Activated CD8-positive, alpha-beta memory T cell treated with anti-CD3 and anti-CD28 coated beads, Interleukin-2, amount 50 U/mL, for 24 hours (primary cell): ENCODE data around the gene PCDHGA8.
"Not testable (repeated sequence)": the region's sequence is repeated elsewhere in the genome, so short reads cannot be mapped to it uniquely, and the experiment has no call there.

Source experiments
- DNase-seq: peaks from one replicate; pipeline ENCODE4 v3.0.0-alpha.2; 2020; ENCODE audit errors: extremely low read depth

Gene PCDHGA8

DNA sequence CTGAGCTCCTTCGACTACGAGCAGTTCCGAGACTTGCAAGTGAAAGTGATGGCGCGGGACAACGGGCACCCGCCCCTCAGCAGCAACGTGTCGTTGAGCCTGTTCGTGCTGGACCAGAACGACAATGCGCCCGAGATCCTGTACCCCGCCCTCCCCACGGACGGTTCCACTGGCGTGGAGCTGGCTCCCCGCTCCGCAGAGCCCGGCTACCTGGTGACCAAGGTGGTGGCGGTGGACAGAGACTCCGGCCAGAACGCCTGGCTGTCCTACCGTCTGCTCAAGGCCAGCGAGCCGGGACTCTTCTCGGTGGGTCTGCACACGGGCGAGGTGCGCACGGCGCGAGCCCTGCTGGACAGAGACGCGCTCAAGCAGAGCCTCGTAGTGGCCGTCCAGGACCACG, 39.9 kb downstream of the PCDHGA8 start:
- not testable (repeated sequence) for DNase-seq

DNA sequence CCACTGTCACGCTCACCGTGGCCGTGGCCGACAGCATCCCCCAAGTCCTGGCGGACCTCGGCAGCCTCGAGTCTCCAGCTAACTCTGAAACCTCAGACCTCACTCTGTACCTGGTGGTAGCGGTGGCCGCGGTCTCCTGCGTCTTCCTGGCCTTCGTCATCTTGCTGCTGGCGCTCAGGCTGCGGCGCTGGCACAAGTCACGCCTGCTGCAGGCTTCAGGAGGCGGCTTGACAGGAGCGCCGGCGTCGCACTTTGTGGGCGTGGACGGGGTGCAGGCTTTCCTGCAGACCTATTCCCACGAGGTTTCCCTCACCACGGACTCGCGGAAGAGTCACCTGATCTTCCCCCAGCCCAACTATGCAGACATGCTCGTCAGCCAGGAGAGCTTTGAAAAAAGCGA, 40.3 kb downstream of the PCDHGA8 start:
- not testable (repeated sequence) for DNase-seq

DNA sequence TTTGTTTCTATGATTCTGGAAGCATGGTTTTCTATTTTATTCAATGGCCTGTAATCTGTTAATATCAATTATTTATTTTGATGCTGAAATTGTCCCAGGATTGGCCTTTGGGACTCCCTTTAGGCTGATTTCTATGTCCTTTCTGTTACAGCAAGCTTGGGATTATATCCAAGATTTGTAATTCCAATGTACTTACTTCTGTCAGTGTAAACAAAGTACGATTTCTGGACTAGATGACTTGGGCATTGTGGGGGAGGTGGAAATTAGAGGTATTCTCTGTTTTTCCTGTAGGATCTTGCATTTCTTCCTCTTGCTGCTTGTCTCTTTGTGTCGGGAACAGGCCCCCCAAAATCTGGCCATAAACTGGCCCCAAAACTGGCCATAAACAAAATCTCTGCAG, 41.6 kb downstream of the PCDHGA8 start:
- no peak for DNase-seq

DNA sequence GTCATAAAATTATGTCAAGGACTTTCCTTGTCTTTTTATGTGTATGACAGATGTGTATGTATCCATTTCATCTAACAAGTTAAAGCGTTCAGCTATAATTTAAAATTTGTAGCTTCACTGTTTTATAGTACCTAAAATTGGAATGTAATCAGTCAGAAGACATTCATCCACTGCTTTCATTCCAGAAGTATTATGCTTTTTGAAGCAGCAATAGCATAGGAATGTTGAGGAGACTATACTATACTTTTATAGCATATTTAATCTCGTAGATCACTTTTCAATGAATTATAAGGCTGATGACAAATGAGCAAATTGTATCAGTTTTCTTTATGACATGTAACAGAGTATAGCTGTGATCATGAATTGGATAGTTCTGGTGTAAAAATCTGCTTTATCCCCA, 44.8 kb downstream of the PCDHGA8 start:
- no peak for DNase-seq

DNA sequence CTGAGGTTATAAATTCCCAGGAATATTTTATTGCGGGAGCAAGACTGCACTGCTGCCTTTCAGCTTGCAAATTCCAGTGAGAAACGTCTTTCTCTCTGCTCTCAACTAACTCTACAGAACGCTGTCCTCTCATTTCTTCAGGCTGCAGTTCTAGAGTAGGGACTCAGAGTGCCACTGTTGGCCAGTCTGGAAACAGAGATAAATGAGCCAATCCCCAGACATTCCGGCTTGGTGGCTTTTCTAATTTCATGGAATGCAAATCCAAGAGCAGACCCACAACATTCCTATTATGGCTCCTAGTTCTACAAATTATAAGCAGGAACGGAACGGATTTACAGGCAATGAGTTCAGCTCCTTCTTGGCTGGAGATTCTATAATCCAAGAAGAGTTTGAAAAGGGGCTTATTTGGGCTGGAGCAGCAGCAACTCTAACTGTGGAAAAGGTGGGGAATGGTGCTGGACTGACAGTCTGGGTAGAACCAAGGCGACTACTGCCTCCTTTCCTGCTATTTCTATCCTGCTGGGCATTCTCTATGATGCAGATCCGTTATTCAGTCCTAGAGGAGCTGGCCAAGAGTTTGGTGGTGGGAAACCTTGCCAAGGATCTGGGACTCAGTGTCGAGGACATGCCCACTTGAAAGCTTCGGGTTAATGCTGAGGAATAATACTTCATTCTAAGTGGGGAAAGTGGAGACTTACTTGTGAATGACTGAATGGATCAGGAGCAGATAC, 47.1 kb downstream of the PCDHGA8 start:
- no peak for DNase-seq

DNA sequence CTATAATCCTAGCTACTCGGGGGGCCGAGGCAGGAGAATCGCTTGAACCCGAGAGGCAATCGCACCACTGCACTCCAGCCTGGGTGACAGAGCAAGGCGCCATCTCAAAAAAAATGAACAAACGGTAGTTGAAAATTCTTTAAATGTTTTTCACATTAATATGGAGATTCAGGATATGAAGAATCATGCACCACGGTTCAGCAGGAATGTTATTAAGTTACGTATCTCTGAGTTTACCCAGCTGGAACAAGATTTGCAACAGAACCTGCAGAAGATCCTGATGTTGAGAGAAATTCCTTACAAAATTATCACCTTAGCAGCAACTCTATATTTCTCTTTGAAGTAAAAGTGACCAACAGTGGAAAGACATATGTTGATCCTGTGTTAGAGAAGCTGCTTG, 47.9 kb downstream of the PCDHGA8 start:
- DNase-seq, result no peak

DNA sequence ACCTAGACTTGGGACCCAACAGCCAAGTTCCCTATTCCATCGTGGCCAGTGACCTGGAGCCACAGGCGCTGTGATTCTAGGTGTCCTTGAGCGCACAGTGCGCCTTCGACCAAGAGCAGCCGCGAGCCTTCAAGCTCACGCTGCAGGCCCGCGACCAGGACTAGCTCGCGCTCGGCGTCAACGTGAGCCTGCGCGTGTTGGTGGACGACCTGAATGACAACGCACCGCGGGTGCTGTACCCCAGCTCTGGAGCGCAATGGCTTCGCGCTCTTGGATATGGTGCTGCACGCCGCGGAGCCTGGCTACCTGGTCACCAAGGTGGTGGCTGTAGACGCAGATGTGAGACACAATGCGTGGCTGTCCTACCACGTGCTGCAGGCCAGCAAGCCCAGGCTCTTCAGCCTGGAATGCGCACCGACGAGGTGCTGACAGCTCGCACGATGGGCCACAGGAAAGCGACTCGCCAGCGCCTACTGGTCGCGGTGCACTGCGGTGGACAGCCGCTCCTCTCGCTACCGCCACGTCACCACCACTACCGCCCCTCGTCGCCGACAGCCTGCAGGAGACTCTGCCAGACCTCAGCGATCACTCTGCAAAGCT, 49.2 kb downstream of the PCDHGA8 start:
- DNase-seq, result no peak
